ENCODE data around the gene EGFL7. TPM values are rescaled to one million over a fixed set of nuclear protein-coding genes. Genes with fewer than 3 reads are reported as not detected.
"Not testable (repeated sequence)": the region's sequence is repeated elsewhere in the genome, so short reads cannot be mapped to it uniquely, and the experiment has no call there.

The EGFL7 gene
- total RNA-seq, 3 donors from 2014 or later = 15.9 to 43.4 (median 18.9) TPM

DNA sequence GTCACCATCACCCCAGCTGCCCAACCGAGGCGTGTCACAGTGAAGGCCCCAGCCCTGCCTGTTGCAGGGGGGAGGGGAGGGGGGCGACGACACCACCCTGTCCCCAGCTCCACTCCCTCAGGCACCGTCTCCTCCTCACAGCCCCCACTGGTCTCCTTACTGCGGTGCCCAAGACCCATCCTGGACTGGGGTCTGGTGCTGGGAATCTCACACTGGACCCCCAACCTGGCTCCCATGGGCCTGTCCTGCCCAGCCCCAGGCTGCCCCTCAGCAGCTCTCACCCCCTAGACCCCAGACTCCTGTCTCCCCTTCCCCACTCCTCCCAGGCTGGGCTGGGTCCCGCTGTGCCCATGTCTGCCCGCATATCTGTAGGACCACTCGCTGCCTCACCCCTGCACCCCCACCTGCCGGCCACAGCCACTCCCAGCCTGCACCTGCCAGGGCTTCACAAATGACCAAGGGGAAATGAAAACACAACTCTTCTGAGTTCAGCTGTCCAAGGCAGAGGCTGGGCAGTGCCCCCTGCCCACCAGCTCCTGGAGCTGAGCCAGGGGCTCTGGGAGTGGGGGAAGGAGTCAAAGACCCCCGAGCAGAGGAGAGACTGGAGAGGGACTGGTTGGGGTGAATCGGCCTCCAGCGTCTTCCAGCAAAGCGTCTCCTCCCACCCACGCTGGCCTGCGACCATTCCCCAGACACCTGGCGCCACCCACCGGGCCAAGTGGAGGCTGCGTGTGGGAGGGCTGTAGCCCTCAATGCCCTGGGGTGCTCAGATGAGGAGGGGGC lies 32.6 kb upstream of the EGFL7 start:
- intact Hi-C loops (cut with DNase I, micrococcal nuclease) = loop anchor here (2.0 kb wide), 2 partner anchors 141 to 145 kb away; no protein-coding TSS in a partner anchor
- no peaks in the 10 kb centered on the region for H3K9me3 ChIP-seq
- no peak overlapping the region for H3K4me3 ChIP-seq
- TF ChIP-seq, protein P1, sequence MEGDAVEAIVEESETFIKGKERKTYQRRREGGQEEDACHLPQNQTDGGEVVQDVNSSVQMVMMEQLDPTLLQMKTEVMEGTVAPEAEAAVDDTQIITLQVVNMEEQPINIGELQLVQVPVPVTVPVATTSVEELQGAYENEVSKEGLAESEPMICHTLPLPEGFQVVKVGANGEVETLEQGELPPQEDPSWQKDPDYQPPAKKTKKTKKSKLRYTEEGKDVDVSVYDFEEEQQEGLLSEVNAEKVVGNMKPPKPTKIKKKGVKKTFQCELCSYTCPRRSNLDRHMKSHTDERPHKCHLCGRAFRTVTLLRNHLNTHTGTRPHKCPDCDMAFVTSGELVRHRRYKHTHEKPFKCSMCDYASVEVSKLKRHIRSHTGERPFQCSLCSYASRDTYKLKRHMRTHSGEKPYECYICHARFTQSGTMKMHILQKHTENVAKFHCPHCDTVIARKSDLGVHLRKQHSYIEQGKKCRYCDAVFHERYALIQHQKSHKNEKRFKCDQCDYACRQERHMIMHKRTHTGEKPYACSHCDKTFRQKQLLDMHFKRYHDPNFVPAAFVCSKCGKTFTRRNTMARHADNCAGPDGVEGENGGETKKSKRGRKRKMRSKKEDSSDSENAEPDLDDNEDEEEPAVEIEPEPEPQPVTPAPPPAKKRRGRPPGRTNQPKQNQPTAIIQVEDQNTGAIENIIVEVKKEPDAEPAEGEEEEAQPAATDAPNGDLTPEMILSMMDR (IDR thresholded peaks at IDR 0.05) = peak; percentile 18
- ATAC-seq (peak; percentile 38), DNase-seq (peak; percentile 72 to 79 (median 74))
- peaks cover 51% of the 10 kb centered on the region for H3K4me1 ChIP-seq (ENCODE audit: low read depth)
- no peaks in the 10 kb centered on the region for H3K36me3 ChIP-seq (ENCODE audit: low read depth)

DNA sequence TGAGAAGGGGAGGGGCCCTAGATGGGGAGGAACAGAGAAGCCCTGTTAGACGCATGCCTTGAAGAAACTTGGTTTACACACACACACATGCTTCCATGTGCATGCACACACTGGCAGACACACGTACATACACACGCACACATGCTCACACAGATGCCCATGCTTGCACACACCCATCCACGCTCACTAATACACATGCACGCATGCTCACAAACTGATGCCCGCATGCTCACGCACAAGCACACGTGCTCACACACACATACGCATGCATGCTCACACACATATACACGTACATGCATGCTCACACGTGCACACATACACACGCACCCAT lies 32.1 kb upstream of the EGFL7 start:
- TF ChIP-seq, protein P1 (IDR thresholded peaks at IDR 0.05) = no peak
- Histone ChIP-seq H3K36me3 (ENCODE audit: low read depth) (no peaks in the 10 kb centered on the region), H3K4me1 (ENCODE audit: low read depth) (peaks cover 45% of the 10 kb centered on the region), H3K4me3 (no peak overlapping the region), H3K9me3 (no peaks in the 10 kb centered on the region)
- intact Hi-C loops (cut with DNase I, micrococcal nuclease) = loop anchor here (2.0 kb wide), 2 partner anchors 142 to 146 kb away; no protein-coding TSS in a partner anchor
- ATAC-seq (no peak), DNase-seq (no peak)

DNA sequence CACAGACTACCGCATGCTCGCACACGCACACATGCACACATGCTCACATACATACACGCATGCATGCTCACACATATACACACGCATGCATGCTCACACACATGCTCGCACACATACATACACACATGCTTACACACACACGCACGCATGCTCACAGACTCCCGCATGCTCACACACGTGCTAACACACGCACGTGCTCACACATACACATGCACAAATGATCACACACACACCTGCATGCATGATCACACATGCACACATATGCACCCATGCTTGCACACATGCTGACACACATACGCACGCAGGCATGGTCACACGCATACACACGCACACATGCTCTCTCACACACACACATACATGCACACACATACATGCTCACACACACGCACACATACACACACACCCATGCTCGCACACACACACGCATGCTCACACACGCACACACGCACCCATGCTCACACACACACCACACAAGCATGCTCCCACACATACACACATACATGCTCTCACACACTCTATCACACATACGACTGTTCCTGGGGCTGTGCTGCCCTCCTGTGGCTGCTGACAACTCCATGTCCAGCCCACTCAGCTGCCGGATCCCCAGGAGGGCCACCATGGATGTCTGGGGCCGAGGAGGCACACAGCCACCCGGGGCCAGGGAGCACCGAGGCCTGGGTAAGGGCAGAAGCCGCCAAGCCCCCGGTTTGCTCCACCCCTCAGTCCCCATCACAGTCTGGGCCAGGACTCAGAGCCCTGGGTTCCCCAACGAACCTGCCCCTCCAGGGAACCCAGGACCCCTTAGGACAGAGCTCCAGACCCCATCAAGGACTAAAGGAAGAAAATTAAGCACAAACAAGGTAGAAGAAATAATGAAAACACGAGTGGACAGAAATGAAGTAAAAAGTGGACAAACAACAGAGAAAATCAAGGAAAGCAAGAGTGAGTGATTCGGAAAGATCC lies 31.4 kb upstream of the EGFL7 start:
- DNase-seq (peak; percentile 80 to 92 (median 90)), ATAC-seq (peak; percentile 64)
- intact Hi-C loops (cut with DNase I, micrococcal nuclease) = loop anchor here (2.0 kb wide), 2 partner anchors 143 to 147 kb away; no protein-coding TSS in a partner anchor
- no peak overlapping the region for H3K4me3 ChIP-seq
- H3K36me3 ChIP-seq (ENCODE audit: low read depth) = no peaks in the 10 kb centered on the region
- TF ChIP-seq, protein P1 (IDR thresholded peaks at IDR 0.05) = peak; percentile 76
- H3K9me3 ChIP-seq = no peaks in the 10 kb centered on the region
- peaks cover 39% of the 10 kb centered on the region for H3K4me1 ChIP-seq (ENCODE audit: low read depth)

DNA sequence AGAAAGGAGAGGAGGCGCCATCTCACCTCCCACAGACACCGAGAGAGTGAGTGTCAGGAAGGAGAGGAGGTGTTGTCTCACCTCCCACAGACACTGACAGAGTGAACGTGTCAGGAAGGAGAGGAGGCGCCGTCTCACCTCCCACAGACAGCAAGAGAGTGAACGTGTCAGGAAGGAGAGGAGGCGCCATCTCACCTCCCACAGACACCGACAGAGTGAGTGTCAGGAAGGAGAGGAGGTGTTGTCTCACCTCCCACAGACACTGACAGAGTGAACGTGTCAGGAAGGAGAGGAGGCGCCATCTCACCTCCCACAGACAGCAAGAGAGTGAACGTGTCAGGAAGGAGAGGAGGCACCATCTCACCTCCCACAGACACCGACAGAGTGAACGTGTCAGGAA lies 30.6 kb upstream of the EGFL7 start:
- intact Hi-C loops (cut with DNase I, micrococcal nuclease); H3K36me3 ChIP-seq (ENCODE audit: low read depth); ATAC-seq; DNase-seq; H3K9me3 ChIP-seq; H3K4me3 ChIP-seq: not testable (repeated sequence)
- peaks cover 32% of the 10 kb centered on the region for H3K4me1 ChIP-seq (ENCODE audit: low read depth)

DNA sequence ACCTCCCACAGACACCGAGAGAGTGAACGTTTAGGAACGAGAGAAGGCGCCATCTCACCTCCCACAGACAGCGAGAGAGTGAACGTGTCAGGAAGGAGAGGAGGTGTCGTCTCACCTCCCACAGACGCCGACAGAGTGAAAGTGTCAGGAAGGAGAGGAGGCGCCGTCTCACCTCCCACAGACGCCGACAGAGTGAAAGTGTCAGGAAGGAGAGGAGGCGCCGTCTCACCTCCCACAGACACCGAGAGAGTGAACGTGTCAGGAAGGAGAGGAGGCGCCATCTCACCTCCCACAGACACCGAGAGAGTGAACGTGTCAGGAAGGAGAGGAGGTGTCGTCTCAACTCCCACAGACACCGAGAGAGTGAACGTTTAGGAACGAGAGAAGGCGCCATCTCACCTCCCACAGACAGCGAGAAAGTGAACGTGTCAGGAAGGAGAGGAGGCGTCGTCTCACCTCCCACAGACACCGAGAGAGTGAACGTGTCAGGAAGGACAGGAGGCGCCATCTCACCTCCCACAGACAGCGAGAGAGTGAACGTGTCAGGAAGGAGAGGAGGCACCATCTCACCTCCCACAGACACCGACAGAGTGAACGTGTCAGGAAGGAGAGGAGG lies 30.1 kb upstream of the EGFL7 start:
- H3K36me3 ChIP-seq (ENCODE audit: low read depth); H3K4me3 ChIP-seq; intact Hi-C loops (cut with DNase I, micrococcal nuclease); ATAC-seq; H3K9me3 ChIP-seq: not testable (repeated sequence)
- peaks cover 29% of the 10 kb centered on the region for H3K4me1 ChIP-seq (ENCODE audit: low read depth)
- DNase-seq = peak in 1 of 3 donors; percentile 26

DNA sequence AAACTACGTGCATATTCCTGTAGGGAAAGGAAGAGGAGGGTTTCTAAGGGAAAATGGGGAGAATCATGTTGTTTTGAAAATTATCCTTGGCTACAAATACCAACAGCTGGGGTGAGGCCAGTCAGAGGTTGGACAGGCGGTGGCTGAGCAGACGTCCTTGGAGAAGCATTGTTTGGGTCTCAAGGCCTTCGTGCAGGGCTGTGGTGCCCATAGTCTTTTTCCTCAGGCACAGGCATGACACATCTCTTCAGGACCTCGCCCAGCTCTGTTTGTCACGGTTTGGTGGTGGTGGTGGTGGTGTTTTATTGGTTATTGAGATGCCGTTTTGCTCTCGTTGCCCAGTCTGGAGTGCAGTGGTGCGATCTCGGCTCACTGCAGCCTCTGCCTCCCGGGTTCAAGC lies 27.8 kb upstream of the EGFL7 start:
- intact Hi-C loops (cut with DNase I, micrococcal nuclease) = no loop called here
- DNase-seq (no peak), ATAC-seq (no peak)
- TF ChIP-seq, protein P1 (IDR thresholded peaks at IDR 0.05) = no peak
- Histone ChIP-seq H3K4me3 (no peak overlapping the region), H3K4me1 (ENCODE audit: low read depth) (peaks cover 15% of the 10 kb centered on the region), H3K9me3 (no peaks in the 10 kb centered on the region), H3K36me3 (ENCODE audit: low read depth) (no peaks in the 10 kb centered on the region)

Measured in mucosa of descending colon (tissue), 3 donors.